ENCODE measurements around the gene CLCN6.
"Not testable (repeated sequence)": the region's sequence is repeated elsewhere in the genome, so short reads cannot be mapped to it uniquely, and the experiment has no call there.

Gene CLCN6

GRCh38 chr1:11796036-11796828 is 9.8 kb upstream of the CLCN6 start:
- DNase-seq = no peak

GRCh38 chr1:11797525-11798216 is 8.3 kb upstream of the CLCN6 start:
- no peak for DNase-seq

GRCh38 chr1:11799099-11799498 is 6.9 kb upstream of the CLCN6 start:
- DNase-seq = no peak

GRCh38 chr1:11799896-11800295 is 6.1 kb upstream of the CLCN6 start:
- no peak for DNase-seq

GRCh38 chr1:11800391-11800755 is 5.6 kb upstream of the CLCN6 start:
- DNase-seq = no peak

- no peak for DNase-seq
Measured at GRCh38 chr1:11800756-11801433, 5.1 kb upstream of the CLCN6 start.

GRCh38 chr1:11802616-11802972 is 3.4 kb upstream of the CLCN6 start:
- DNase-seq = no peak

- DNase-seq = peak; percentile 66
Measured at GRCh38 chr1:11802973-11803885, 2.8 kb upstream of the CLCN6 start.

GRCh38 chr1:11803924-11804665 is 1.9 kb upstream of the CLCN6 start:
- DNase-seq = not testable (repeated sequence)

GRCh38 chr1:11804666-11805421 is 1.1 kb upstream of the CLCN6 start:
- no peak for DNase-seq

- DNase-seq = no peak
Measured at GRCh38 chr1:11806307-11806936, 431 bp downstream of the CLCN6 start.

GRCh38 chr1:11807133-11807532 is 1.1 kb downstream of the CLCN6 start:
- no peak for DNase-seq

- DNase-seq = no peak
Measured at GRCh38 chr1:11813021-11813420, 7.0 kb downstream of the CLCN6 start.

- DNase-seq = no peak
Measured at GRCh38 chr1:11817192-11817591, 11.2 kb downstream of the CLCN6 start.

- DNase-seq = no peak
Measured at GRCh38 chr1:11822091-11822490, 16.1 kb downstream of the CLCN6 start.

- DNase-seq = no peak
Measured at GRCh38 chr1:11823366-11824137, 17.6 kb downstream of the CLCN6 start.

- DNase-seq = no peak
Measured at GRCh38 chr1:11825131-11825530, 19.1 kb downstream of the CLCN6 start.

- DNase-seq = no peak
Measured at GRCh38 chr1:11826946-11827345, 21.0 kb downstream of the CLCN6 start.

- no peak for DNase-seq
Measured at GRCh38 chr1:11828511-11828910, 22.5 kb downstream of the CLCN6 start.

All from effector CD4-positive, alpha-beta T cell (primary cell).